ENCODE results near the gene MAMDC4.
"Not testable (repeated sequence)": the region's sequence is repeated elsewhere in the genome, so short reads cannot be mapped to it uniquely, and the experiment has no call there.

Gene MAMDC4

GRCh38 chr9:136843159-136843800, 8.9 kb upstream of the MAMDC4 start:
- not testable (repeated sequence) for H3K9ac ChIP-seq (ENCODE audit: low read depth, low read length); H3K4me1 ChIP-seq (ENCODE audit: control insufficient read depth, insufficient read depth, low read length); H3K4me3 ChIP-seq (ENCODE audit: low read depth, low read length); H3K9me3 ChIP-seq (ENCODE audit: control insufficient read depth, insufficient read depth, low read length); H3K27me3 ChIP-seq (ENCODE audit: control insufficient read depth, insufficient read depth, low read length)
- H3K36me3 ChIP-seq (ENCODE audit: control insufficient read depth, insufficient read depth, low read length), result peaks cover 11% of the 10 kb centered on the region

- H3K9ac ChIP-seq (ENCODE audit: low read depth, low read length); H3K9me3 ChIP-seq (ENCODE audit: control insufficient read depth, insufficient read depth, low read length); H3K27me3 ChIP-seq (ENCODE audit: control insufficient read depth, insufficient read depth, low read length); H3K4me1 ChIP-seq (ENCODE audit: control insufficient read depth, insufficient read depth, low read length); H3K4me3 ChIP-seq (ENCODE audit: low read depth, low read length); H3K36me3 ChIP-seq (ENCODE audit: control insufficient read depth, insufficient read depth, low read length): not testable (repeated sequence)
These were observed 8.1 kb upstream of the MAMDC4 start for GRCh38 chr9:136843801-136844740.

DNA sequence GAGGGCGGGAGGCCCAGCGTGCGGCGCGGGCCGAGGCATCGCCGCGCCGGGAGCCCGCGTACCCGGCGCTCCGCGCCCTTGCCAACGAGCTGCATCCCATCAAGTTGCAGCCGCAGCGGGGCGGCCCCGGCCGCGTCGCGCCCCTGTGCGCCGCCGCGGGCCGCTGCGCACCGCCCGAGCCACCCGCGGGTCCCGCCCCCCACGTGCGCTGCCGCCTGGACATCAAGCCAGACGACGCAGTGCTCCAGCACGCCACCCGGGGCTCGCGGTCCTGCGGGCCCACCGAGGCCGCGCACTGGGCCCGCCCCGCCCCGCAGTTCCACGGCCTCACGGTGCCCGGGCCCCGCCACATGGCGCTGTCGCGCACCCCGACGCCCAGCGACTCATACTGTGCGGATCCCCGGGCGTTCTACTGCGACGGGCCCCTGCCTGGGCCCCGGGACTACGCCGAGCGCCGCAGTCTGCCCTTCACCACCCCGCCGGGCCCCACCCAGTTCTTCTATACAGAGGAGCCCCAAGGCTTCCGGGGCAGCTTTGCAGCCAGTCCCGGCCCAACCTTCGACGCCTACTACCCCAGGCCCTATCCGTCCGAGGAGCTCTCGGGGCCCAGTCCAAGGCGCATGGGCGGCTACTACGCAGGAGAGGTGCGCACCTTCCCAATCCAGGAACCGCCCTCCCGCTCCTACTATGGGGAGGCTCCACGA, 7.2 kb upstream of the MAMDC4 start:
- Histone ChIP-seq H3K4me1 (ENCODE audit: control insufficient read depth, insufficient read depth, low read length) (peaks cover 4% of the 10 kb centered on the region), H3K9me3 (ENCODE audit: control insufficient read depth, insufficient read depth, low read length) (no peaks in the 10 kb centered on the region), H3K36me3 (ENCODE audit: control insufficient read depth, insufficient read depth, low read length) (peaks cover under 1% of the 10 kb centered on the region), H3K4me3 (ENCODE audit: low read depth, low read length) (no peak overlapping the region), H3K27me3 (ENCODE audit: control insufficient read depth, insufficient read depth, low read length) (no peaks in the 10 kb centered on the region), H3K9ac (ENCODE audit: low read depth, low read length) (no peak overlapping the region)

- H3K27me3 ChIP-seq (ENCODE audit: control insufficient read depth, insufficient read depth, low read length), result no peaks in the 10 kb centered on the region
- H3K9ac ChIP-seq (ENCODE audit: low read depth, low read length), result no peak overlapping the region
- H3K9me3 ChIP-seq (ENCODE audit: control insufficient read depth, insufficient read depth, low read length), result no peaks in the 10 kb centered on the region
- peaks cover 8% of the 10 kb centered on the region for H3K36me3 ChIP-seq (ENCODE audit: control insufficient read depth, insufficient read depth, low read length)
- H3K4me1 ChIP-seq (ENCODE audit: control insufficient read depth, insufficient read depth, low read length), result peaks cover 4% of the 10 kb centered on the region
- H3K4me3 ChIP-seq (ENCODE audit: low read depth, low read length), result no peak overlapping the region
These were observed 6.5 kb upstream of the MAMDC4 start for GRCh38 chr9:136845465-136846260.

DNA sequence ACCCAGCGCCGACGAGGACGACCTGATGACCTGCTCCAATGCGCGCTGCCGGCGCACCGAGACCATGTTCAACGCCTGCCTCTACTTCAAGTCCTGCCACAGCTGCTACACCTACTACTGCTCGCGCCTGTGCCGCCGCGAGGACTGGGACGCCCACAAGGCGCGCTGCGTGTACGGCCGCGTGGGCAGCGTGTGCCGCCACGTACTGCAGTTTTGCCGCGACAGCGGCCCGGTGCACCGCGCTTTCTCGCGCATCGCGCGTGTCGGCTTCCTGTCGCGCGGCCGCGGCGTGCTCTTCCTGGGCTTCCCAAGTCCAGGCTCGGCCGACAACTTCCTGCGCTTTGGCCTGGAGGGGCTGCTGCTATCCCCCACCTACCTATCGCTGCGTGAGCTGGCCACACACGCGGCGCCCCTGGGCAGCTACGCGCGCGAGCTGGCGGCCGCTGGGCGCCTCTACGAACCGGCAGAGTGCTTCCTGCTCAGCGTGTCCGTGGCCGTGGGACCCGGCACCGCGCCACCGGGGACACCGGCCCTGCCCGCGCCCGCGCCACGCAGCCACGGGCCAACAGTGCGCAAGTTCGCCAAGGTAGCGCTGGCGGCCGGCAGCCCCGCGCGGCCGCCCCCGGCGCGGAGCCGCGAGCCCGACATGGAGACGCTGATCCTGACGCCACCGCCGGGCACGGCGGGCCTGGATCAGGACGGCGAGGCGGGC, 5.6 kb upstream of the MAMDC4 start:
- H3K27me3 ChIP-seq (ENCODE audit: control insufficient read depth, insufficient read depth, low read length), result no peaks in the 10 kb centered on the region
- H3K9ac ChIP-seq (ENCODE audit: low read depth, low read length), result no peak overlapping the region
- no peak overlapping the region for H3K4me3 ChIP-seq (ENCODE audit: low read depth, low read length)
- H3K4me1 ChIP-seq (ENCODE audit: control insufficient read depth, insufficient read depth, low read length), result peaks cover 3% of the 10 kb centered on the region
- H3K9me3 ChIP-seq (ENCODE audit: control insufficient read depth, insufficient read depth, low read length), result no peaks in the 10 kb centered on the region
- H3K36me3 ChIP-seq (ENCODE audit: control insufficient read depth, insufficient read depth, low read length), result peaks cover 17% of the 10 kb centered on the region

DNA sequence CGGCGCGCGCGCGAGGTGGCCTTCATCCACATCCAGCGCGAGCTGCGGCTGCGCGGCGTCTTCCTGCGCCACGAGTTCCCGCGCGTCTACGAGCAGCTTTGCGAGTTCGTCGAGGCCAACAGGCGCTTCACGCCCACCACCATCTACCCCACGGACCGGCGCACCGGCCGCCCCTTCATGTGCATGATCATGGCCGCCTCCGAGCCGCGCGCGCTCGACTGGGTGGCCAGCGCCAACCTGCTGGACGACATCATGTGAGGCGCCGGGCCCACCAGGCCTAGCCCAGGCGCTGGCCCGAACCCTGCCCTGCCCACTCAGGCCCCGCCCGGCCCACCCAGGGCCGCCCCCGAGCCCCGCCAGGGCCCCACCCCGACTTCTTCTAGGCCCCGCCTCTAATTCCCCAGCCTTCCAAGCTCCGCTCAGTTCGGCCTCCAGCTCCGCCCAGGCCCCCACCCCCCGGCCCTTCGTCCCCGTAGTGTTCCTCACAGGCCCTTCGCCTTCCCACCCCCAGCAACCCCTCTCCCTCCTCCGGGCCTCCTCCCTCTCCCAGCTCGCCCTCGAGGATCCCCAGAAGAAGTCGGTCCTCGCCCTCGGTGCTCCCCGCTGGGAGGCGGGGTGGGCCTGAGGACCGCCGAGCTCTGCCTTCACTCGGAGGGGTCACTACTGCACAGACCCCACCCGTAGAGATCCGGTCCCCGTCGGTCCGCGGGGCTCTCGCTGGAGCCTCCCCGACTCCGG, 4.9 kb upstream of the MAMDC4 start:
- H3K4me3 ChIP-seq (ENCODE audit: low read depth, low read length), result peak overlapping the region; percentile 90
- H3K36me3 ChIP-seq (ENCODE audit: control insufficient read depth, insufficient read depth, low read length), result peaks cover 20% of the 10 kb centered on the region
- peak overlapping the region; percentile 88 for H3K9ac ChIP-seq (ENCODE audit: low read depth, low read length)
- no peaks in the 10 kb centered on the region for H3K4me1 ChIP-seq (ENCODE audit: control insufficient read depth, insufficient read depth, low read length)
- H3K27me3 ChIP-seq (ENCODE audit: control insufficient read depth, insufficient read depth, low read length), result no peaks in the 10 kb centered on the region
- H3K9me3 ChIP-seq (ENCODE audit: control insufficient read depth, insufficient read depth, low read length), result no peaks in the 10 kb centered on the region

DNA sequence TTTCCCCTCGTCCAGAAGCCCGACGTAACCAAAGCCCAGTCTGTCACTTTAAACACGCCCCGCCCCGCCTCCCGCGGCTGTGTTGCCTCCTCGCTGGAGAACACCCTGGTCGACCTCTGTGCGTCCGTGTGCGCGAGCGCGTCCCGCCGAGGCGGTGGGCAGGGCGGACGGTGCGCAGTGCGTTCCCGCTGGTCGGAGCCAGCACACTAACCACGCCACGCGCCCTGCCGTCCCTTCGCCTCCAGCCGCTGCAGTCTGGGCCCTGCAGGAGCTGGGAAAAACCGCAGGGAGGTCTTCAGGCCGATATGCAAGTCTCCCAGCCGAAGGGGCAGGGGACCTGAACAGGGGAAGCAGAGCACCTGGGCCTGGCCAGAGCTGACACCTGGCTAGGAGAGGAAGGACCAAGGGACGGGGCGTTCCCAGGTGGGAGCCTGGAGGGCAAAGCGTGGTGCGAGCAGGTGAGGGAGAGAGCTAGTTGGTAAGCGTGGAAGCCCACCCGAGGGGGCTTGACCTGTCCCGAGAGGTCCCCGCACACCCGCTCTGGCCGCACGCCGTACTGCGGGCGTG, 4.2 kb upstream of the MAMDC4 start:
- H3K4me1 ChIP-seq (ENCODE audit: control insufficient read depth, insufficient read depth, low read length), result no peaks in the 10 kb centered on the region
- peaks cover 21% of the 10 kb centered on the region for H3K36me3 ChIP-seq (ENCODE audit: control insufficient read depth, insufficient read depth, low read length)
- peak overlapping the region; percentile 90 for H3K4me3 ChIP-seq (ENCODE audit: low read depth, low read length)
- no peaks in the 10 kb centered on the region for H3K9me3 ChIP-seq (ENCODE audit: control insufficient read depth, insufficient read depth, low read length)
- H3K27me3 ChIP-seq (ENCODE audit: control insufficient read depth, insufficient read depth, low read length), result no peaks in the 10 kb centered on the region
- H3K9ac ChIP-seq (ENCODE audit: low read depth, low read length), result peak overlapping the region; percentile 88

GRCh38 chr9:136848393-136849037, 3.6 kb upstream of the MAMDC4 start:
- no peaks in the 10 kb centered on the region for H3K27me3 ChIP-seq (ENCODE audit: control insufficient read depth, insufficient read depth, low read length)
- H3K36me3 ChIP-seq (ENCODE audit: control insufficient read depth, insufficient read depth, low read length), result peaks cover 25% of the 10 kb centered on the region

GRCh38 chr9:136849038-136849959, 2.8 kb upstream of the MAMDC4 start, which contains the start of gene PHPT1:
TSS of gene PHPT1 (plus strand) at chr9:136849409. CDS start at chr9:136849431, 22 bp downstream.
- peaks cover 25% of the 10 kb centered on the region for H3K36me3 ChIP-seq (ENCODE audit: control insufficient read depth, insufficient read depth, low read length)
- H3K9me3 ChIP-seq (ENCODE audit: control insufficient read depth, insufficient read depth, low read length), result no peaks in the 10 kb centered on the region
- H3K9ac ChIP-seq (ENCODE audit: low read depth, low read length), result peak within 1 kb of the TSS; percentile 88
- no peaks in the 10 kb centered on the region for H3K27me3 ChIP-seq (ENCODE audit: control insufficient read depth, insufficient read depth, low read length)
- no peaks in the 10 kb centered on the region for H3K4me1 ChIP-seq (ENCODE audit: control insufficient read depth, insufficient read depth, low read length)
- peak within 1 kb of the TSS; percentile 95 for H3K4me3 ChIP-seq (ENCODE audit: low read depth, low read length)

More at GRCh38 chr9:136848393-136849037, 3.6 kb upstream of the MAMDC4 start:
- Histone ChIP-seq H3K9me3 (ENCODE audit: control insufficient read depth, insufficient read depth, low read length) (no peaks in the 10 kb centered on the region), H3K4me3 (ENCODE audit: low read depth, low read length) (peak overlapping the region; percentile 95), H3K4me1 (ENCODE audit: control insufficient read depth, insufficient read depth, low read length) (no peaks in the 10 kb centered on the region), H3K9ac (ENCODE audit: low read depth, low read length) (peak overlapping the region; percentile 88)

Data from iPS-15b (cell line).